Measurements from ENCODE around the gene UBL4A.

DNA sequence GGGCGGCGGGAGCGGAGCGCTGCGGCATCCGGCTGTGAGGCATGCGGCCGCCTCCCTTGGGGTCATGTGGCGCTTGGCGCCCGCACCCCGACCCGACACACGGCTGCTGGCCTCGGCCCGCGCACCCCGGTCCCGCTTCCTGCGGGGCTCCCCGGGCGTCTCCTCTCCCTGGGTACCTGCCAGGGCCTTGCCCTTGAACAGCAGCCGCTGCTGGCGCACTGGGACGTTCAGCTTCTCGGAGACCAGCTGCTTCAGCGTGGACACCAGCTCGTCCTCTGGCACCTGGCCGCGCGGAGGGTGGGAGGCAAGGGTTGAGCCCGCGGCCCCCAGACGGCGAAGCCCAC lies 391 bp downstream of the UBL4A start:
- TF ChIP-seq, protein P1, sequence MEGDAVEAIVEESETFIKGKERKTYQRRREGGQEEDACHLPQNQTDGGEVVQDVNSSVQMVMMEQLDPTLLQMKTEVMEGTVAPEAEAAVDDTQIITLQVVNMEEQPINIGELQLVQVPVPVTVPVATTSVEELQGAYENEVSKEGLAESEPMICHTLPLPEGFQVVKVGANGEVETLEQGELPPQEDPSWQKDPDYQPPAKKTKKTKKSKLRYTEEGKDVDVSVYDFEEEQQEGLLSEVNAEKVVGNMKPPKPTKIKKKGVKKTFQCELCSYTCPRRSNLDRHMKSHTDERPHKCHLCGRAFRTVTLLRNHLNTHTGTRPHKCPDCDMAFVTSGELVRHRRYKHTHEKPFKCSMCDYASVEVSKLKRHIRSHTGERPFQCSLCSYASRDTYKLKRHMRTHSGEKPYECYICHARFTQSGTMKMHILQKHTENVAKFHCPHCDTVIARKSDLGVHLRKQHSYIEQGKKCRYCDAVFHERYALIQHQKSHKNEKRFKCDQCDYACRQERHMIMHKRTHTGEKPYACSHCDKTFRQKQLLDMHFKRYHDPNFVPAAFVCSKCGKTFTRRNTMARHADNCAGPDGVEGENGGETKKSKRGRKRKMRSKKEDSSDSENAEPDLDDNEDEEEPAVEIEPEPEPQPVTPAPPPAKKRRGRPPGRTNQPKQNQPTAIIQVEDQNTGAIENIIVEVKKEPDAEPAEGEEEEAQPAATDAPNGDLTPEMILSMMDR (IDR thresholded peaks at IDR 0.05 in 2 of 3, conservative IDR thresholded peaks at IDR 0.05 in 1 of 3; ENCODE audit: borderline replicate concordance in 1 of 3, insufficient read depth in 1 of 3, low read depth in 2 of 3, low read length in 2 of 3): no peak
- no peak for TF ChIP-seq ZBTB33 (IDR thresholded peaks at IDR 0.05; ENCODE audit: extremely low read depth, insufficient replicate concordance, low read length)
- TF ChIP-seq ZFX (IDR thresholded peaks at IDR 0.05): peak; percentile 71; the same call in 1 of the 2 replicates
- TF ChIP-seq YY1 (IDR thresholded peaks at IDR 0.05; ENCODE audit: extremely low read depth, insufficient replicate concordance, low read depth, low read length): no peak
- no peak for TF ChIP-seq POLR2A (IDR thresholded peaks at IDR 0.05; ENCODE audit: borderline replicate concordance, extremely low read depth, insufficient read depth, insufficient read length)
- TF ChIP-seq EZH2 (IDR thresholded peaks at IDR 0.05): no peak
- TF ChIP-seq FOSL1 (IDR thresholded peaks at IDR 0.05; ENCODE audit: low read depth): no peak
- TF ChIP-seq EZH2phosphoT487 (IDR thresholded peaks at IDR 0.05; ENCODE audit: borderline replicate concordance): no peak
- TF ChIP-seq POLR2AphosphoS5 (IDR thresholded peaks at IDR 0.05; ENCODE audit: low read depth, low read length): no peak
- TF ChIP-seq RAD21 (IDR thresholded peaks at IDR 0.05; ENCODE audit: low read depth): no peak
- TF ChIP-seq, protein P2, sequence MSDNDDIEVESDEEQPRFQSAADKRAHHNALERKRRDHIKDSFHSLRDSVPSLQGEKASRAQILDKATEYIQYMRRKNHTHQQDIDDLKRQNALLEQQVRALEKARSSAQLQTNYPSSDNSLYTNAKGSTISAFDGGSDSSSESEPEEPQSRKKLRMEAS (IDR thresholded peaks at IDR 0.05): no peak
- TF ChIP-seq TCF7L2 (IDR thresholded peaks at IDR 0.05; ENCODE audit: borderline replicate concordance, extremely low read depth, insufficient read depth, insufficient read length): no peak
- no peak for TF ChIP-seq JUND (IDR thresholded peaks at IDR 0.05)
- no peak for TF ChIP-seq ATF3 (IDR thresholded peaks at IDR 0.05)
